Common myeloid progenitor, CD34-positive (primary cell): ENCODE measurements around the gene TPM2.

Experiments used
- CTCF ChIA-PET: fragments of 350-600 bp; sonication (Branson Sonifier 250); formaldehyde crosslinking; loops from one replicate; lab custom pipeline; 2021; ENCODE audit warnings: antibody characterized with exemption; lab: Charles Lee
- POLR2A ChIA-PET: fragments of 350-600 bp; sonication (Branson Sonifier 250); formaldehyde crosslinking; loops from one replicate; lab custom pipeline; 2021; ENCODE audit warnings: antibody characterized with exemption; lab: Charles Lee
- DNase-seq, 3 donors: peaks; one replicate each; pipeline versions ENCODE4 v3.0.0 to v3.0.0-alpha.2; 2013
- H3K27ac ChIP-seq, 2 experiments: 1 replicate in 1 of 2; 2 replicates in 1 of 2; pipeline ENCODE4 v1.7.0; 2013; ENCODE audit warnings: inconsistent platforms in 2 of 2, low read length in 2 of 2, mild to moderate bottlenecking in 2 of 2, low read depth in 1 of 2, moderate library complexity in 1 of 2; ENCODE audit not compliant: severe bottlenecking in 2 of 2, insufficient read depth in 1 of 2, poor library complexity in 1 of 2
- H3K27me3 ChIP-seq, 5 experiments: replicated peaks in 2 of 5; 1 replicate in 3 of 5; 2 replicates in 2 of 5; pipeline versions ENCODE4 v1.6.1 to v1.7.0; 2013; ENCODE audit warnings: low read length in 4 of 5, mild to moderate bottlenecking in 2 of 5, moderate library complexity in 2 of 5, inconsistent platforms in 1 of 5; ENCODE audit not compliant: insufficient read depth in 5 of 5, control insufficient read depth in 4 of 5
- H3K36me3 ChIP-seq, 4 experiments: 1 replicate in 2 of 4; 2 replicates in 2 of 4; pipeline versions ENCODE4 v1.6.1 to v1.7.0; 2013; ENCODE audit warnings: low read length in 3 of 4, control low read depth in 1 of 4, mild to moderate bottlenecking in 1 of 4; ENCODE audit not compliant: control insufficient read depth in 4 of 4, insufficient read depth in 4 of 4
- H3K4me1 ChIP-seq, 4 experiments: 1 replicate in 3 of 4; 2 replicates in 1 of 4; pipeline versions ENCODE4 v1.6.1 to v1.7.1; 2013; ENCODE audit warnings: low read length in 3 of 4, mild to moderate bottlenecking in 3 of 4, control low read depth in 1 of 4, inconsistent platforms in 1 of 4, moderate library complexity in 1 of 4; ENCODE audit not compliant: control insufficient read depth in 4 of 4, insufficient read depth in 4 of 4; ENCODE audit errors: control extremely low read depth in 1 of 4
- H3K4me3 ChIP-seq, 7 experiments: 1 replicate in 4 of 7; 2 replicates in 3 of 7; pipeline versions ENCODE4 v1.5.1 to v1.7.0; 2013; ENCODE audit warnings: mild to moderate bottlenecking in 7 of 7, low read length in 6 of 7, moderate library complexity in 6 of 7, inconsistent platforms in 2 of 7, low read depth in 2 of 7, control low read depth in 1 of 7; ENCODE audit not compliant: insufficient read depth in 4 of 7, control insufficient read depth in 1 of 7; ENCODE audit errors: extremely low read depth in 1 of 7
- H3K9me3 ChIP-seq, 5 experiments: 1 replicate in 4 of 5; 2 replicates in 1 of 5; pipeline versions ENCODE4 v1.6.1 to v1.7.1; 2013; ENCODE audit warnings: low read length in 4 of 5, mild to moderate bottlenecking in 2 of 5, inconsistent platforms in 1 of 5, low read depth in 1 of 5, moderate library complexity in 1 of 5; ENCODE audit not compliant: control insufficient read depth in 4 of 5, insufficient read depth in 2 of 5; ENCODE audit errors: control extremely low read depth in 1 of 5
- WGBS: methylation state at CpG from one replicate; pipeline ENCODE4 v1.1.5; 2013; ENCODE audit not compliant: insufficient coverage; 5-methylcytosine and 5-hydroxymethylcytosine counted together

TPM2 gene

DNA sequence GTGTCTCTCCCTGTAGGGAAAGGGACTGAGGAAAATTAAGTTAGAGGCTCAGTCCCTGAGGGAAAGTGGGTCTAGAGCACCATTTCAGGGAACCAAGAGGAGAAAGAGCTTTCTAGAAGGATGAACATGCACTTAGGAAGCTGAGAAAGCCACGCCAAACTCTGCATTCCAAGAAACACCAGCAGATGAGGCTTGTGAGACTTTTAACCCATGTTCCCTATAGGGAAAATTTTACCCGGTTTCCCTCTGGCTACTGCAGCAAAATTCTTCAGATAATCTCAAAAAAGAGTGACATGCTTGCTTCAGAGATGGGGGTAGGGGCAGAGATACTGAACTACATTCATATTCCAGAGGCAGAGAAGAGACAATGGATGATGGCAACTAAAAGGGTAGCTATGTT, 33.7 kb upstream of the TPM2 start:
- peaks cover 9 to 25% (median 23%) of the 10 kb centered on the region in 4 experiments for H3K4me1 ChIP-seq
- CTCF ChIA-PET = interaction anchor here (1.0 to 13.4 kb wide), 4 partner anchors 8 to 28 kb away, joined by 3 to 190 read pairs (median 48); partner anchors contain the start of genes CREB3, GBA2, RGP1 and TLN1
- H3K27me3 ChIP-seq = no peaks in the 10 kb centered on the region
- POLR2A ChIA-PET = no interaction called here
- WGBS = 100% methylated on average over 2 of the region's 2 CpGs
- H3K9me3 ChIP-seq = no peaks in the 10 kb centered on the region
- H3K36me3 ChIP-seq = peaks cover 29 to 71% (median 60%) of the 10 kb centered on the region in 4 experiments
- DNase-seq = no peak
- H3K27ac ChIP-seq = no peak overlapping the region
- H3K4me3 ChIP-seq = no peak overlapping the region

DNA sequence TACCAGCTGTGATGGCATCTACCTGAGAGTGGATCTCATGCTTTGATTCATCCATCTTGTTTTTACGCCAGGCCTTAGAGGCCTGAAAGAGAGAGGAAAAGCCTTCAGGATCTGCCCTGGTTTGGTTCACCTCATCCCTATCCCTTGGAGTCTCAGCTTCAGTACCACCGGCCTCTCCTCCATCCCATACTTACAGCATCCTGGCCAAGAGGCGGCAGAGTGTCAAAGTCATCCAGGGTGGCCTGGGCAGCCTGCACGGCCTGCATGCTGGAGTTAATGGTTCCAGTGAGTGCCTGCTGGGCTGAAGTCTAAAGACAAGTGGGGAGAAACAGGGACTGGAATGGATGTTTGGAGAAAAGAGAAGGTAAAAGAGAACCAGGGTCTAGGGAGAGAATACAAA, 29.8 kb upstream of the TPM2 start:
- Histone ChIP-seq H3K4me3 (no peak overlapping the region), H3K27me3 (no peaks in the 10 kb centered on the region), H3K4me1 (no peaks in the 10 kb centered on the region), H3K36me3 (peaks cover 46 to 97% (median 82%) of the 10 kb centered on the region in 4 experiments), H3K27ac (no peak overlapping the region), H3K9me3 (no peaks in the 10 kb centered on the region)
- WGBS = 100% methylated on average over 3 of the region's 4 CpGs
- ChIA-PET POLR2A (no interaction called here), CTCF (interaction anchor here (11.1 to 13.4 kb wide), 2 partner anchors 9 to 24 kb away, joined by 86 to 94 read pairs; partner anchors contain the start of genes CREB3 and TLN1)
- DNase-seq = no peak

- ChIA-PET CTCF (interaction anchor here (11.1 to 13.4 kb wide), 2 partner anchors 10 to 23 kb away, joined by 86 to 94 read pairs; partner anchors contain the start of genes CREB3 and TLN1), POLR2A (no interaction called here)
- no peaks in the 10 kb centered on the region for H3K27me3 ChIP-seq
- H3K9me3 ChIP-seq = no peaks in the 10 kb centered on the region
- peak in 1 of 3 donors; percentile 11 for DNase-seq
- H3K36me3 ChIP-seq = peaks cover 52 to 97% (median 82%) of the 10 kb centered on the region in 4 experiments
- no peak overlapping the region for H3K4me3 ChIP-seq
- no peak overlapping the region for H3K27ac ChIP-seq
- 100% methylated on average over 8 of the region's 15 CpGs for WGBS
- no peaks in the 10 kb centered on the region for H3K4me1 ChIP-seq
Measured at GRCh38 chr9:35718721-35719511, 29.2 kb upstream of the TPM2 start.

DNA sequence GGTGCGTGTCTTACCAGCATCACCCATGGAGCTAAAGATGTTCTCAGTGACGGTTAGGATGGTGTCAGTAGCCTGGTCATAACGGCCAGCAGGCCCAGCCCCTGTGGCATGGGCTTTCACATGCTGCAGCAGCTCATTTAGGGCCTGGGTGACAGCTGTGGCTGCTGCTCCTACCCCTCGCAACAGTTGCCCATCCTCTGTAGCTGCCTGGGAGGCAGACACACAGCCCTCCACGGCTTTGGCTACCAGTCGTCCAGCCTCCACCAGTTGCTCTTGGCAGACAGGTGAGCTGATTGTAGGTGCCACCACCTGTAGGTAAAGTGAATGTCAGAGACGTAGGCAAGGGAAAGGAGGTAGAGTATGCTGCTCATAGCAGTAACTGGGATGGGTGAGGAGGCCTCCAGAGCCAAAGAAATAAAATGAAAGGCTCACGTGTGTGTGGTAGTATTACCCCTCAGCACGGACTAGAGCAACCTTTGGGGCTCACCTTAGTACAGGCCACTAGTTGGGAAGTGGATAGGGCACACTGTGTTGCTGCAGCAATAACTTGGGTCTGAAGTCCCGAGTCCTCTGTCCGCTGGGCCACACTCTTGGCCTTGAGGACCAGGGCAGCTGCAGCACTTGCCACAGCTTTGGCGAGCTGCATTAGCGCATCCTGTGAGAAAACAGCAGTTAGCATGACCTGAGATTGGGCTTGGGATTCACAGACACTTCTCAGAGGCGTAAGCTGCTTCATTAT, 27.6 kb upstream of the TPM2 start:
- WGBS = over 99% methylated on average over 14 of the region's 14 CpGs
- Histone ChIP-seq H3K4me3 (no peak overlapping the region), H3K9me3 (no peaks in the 10 kb centered on the region), H3K4me1 (no peaks in the 10 kb centered on the region), H3K27me3 (no peaks in the 10 kb centered on the region), H3K36me3 (peaks cover 49 to 97% (median 81%) of the 10 kb centered on the region in 4 experiments), H3K27ac (no peak overlapping the region)
- DNase-seq = no peak
- CTCF ChIA-PET = interaction anchor here (0.6 to 13.4 kb wide), 3 partner anchors 11 to 22 kb away, joined by 3 to 94 read pairs (median 86); partner anchors contain the start of genes CREB3 and TLN1
- POLR2A ChIA-PET = no interaction called here

DNA sequence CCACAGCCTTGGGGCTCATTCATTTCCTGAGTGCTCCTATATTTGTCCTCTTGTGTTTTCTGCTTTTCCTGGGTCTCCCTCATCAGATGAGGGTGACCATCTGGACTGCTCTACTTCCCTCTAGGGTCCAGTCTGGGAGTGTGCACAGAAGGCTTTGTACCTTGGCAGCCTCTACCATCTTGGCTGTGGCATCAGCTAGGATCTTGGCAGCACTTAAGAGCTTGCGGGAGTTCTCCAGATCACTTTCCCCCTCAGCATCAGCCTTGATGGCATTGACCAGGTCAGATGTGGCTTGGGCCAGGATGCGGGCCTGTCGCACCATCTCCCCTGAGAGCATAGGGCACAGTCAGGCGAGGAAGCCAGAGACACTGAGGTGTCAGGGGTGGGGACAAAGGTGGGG, 26.5 kb upstream of the TPM2 start:
- Histone ChIP-seq H3K4me1 (no peaks in the 10 kb centered on the region), H3K9me3 (no peaks in the 10 kb centered on the region), H3K4me3 (no peak overlapping the region), H3K27me3 (no peaks in the 10 kb centered on the region), H3K36me3 (peaks cover 48 to 97% (median 80%) of the 10 kb centered on the region in 4 experiments), H3K27ac (no peak overlapping the region)
- 96% methylated on average over 4 of the region's 4 CpGs for WGBS
- POLR2A ChIA-PET = interaction anchor here (2.7 kb wide), 1 partner anchor 11 kb away, joined by 7 read pairs; no protein-coding TSS in a partner anchor
- no peak for DNase-seq
- CTCF ChIA-PET = interaction anchor here (1.1 to 13.4 kb wide), 3 partner anchors 12 to 57 kb away, joined by 3 to 94 read pairs (median 86); partner anchors contain the start of genes CREB3 and TLN1

- CTCF ChIA-PET = interaction anchor here (0.7 to 13.4 kb wide), 6 partner anchors 7 to 100 kb away, joined by 3 to 94 read pairs (median 10); partner anchors contain the start of genes CREB3 and TLN1
Measured at GRCh38 chr9:35714579-35715252, 25.0 kb upstream of the TPM2 start.

More at GRCh38 chr9:35714579-35715252, 25.0 kb upstream of the TPM2 start:
- no peaks in the 10 kb centered on the region for H3K27me3 ChIP-seq
- POLR2A ChIA-PET = interaction anchor here (2.7 kb wide), 1 partner anchor 13 kb away, joined by 7 read pairs; no protein-coding TSS in a partner anchor
- DNase-seq = no peak
- H3K4me3 ChIP-seq = no peak overlapping the region
- H3K9me3 ChIP-seq = no peaks in the 10 kb centered on the region
- peaks cover 48 to 95% (median 81%) of the 10 kb centered on the region in 4 experiments for H3K36me3 ChIP-seq
- no peak overlapping the region for H3K27ac ChIP-seq
- H3K4me1 ChIP-seq = no peaks in the 10 kb centered on the region
- 98% methylated on average over 9 of the region's 13 CpGs for WGBS
